ENCODE measurements around the gene CDC73.
"Not testable (repeated sequence)": the region's sequence is repeated elsewhere in the genome, so short reads cannot be mapped to it uniquely, and the experiment has no call there.

Gene CDC73

GRCh38 chr1:193181985-193182384 lies 60.2 kb downstream of the CDC73 start:
- no peak for DNase-seq (ENCODE audit: low spot score)

DNA sequence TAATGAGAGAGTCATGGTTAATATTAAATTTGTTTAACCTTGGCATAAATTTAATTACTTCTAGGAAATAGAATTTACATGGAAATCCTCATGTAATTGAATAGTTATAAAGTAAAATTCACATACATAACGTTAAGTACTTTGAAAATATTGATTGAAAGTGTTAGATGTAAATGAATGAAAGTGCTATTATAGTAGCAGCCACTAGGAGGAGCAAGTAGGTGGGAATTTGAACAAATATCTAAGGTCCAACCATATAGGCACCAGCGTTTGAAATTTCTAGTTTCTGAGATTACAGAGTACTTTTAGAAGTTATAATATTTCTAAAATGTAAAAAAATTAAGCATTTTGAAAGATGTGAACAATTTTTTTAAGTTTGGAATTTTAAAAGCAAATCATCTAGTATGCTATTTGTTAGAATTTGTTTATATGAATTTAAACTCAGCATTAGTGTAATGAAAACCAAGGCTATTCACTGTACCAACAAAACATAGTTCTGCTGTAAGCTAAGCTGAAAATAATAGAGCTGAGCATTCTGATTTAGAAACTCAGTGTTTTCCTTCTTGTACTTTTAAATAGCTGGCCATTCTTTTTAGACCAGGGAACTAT lies 61.3 kb downstream of the CDC73 start:
- no peak for DNase-seq (ENCODE audit: low spot score)

DNA sequence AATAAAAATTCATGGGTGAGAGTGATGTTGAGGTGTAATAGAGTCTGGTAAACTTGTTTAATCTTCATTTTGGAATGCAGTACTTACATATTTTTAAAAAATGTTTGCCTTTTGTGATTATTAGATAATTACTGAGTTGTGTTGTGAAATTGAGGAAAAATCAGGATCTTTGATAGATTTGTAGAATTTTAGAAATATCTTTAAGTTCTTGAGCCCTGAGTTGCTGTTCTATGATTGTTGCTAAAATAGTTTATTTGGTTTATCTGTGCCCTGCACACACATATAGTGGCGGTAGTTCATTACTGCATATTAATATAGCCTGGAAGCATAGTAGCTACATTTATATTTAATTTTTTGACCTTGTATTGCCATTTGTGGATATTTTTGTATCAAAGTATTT lies 62.9 kb downstream of the CDC73 start:
- no peak for DNase-seq (ENCODE audit: low spot score)

GRCh38 chr1:193185211-193185610 lies 63.4 kb downstream of the CDC73 start:
- no peak for DNase-seq (ENCODE audit: low spot score)

DNA sequence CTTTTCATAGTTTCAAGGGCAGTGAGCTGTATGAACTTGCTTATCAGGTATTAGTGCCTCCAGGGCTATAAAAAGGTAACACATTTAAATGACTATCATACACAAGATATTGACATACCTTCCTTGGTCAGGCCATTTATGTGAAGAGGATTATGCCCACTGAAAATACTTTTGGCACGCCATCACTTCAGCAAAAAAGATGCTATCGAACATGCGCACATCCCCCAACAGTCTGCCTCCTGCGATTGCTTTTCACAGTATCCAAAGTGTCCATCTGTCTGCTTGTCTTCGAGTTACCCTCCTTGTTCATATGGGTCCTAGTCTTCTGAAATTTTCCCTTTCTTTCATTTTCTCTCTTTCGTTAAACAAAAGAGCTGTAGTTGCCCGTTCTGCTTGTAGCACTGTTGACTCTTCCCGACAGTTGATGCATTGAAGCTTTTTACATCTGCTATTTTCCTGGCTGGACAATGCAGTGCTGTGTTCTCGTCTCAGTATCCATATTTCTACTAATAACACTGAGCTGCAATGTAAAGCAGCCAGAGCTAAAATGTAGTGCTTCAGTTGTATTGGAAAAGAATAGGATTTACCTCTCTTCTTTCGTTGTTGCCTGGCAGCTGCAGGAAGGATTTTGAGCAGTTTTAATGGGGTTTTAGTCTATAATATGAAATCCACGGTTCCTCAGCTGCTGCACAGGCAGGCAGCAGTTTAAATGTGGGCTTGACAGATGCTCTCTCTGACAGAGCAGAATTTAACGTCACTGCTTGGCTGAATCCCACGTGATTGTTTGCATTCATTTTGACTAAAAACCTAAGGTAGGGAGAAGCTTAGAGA lies 64.3 kb downstream of the CDC73 start, which contains the start of gene B3GALT2:
Gene B3GALT2 (minus strand): TSS at position 713 of the 831 bp plus-strand sequence. CDS start 5,051 bp downstream, outside the sequence.
- DNase-seq (ENCODE audit: low spot score): no peak

DNA sequence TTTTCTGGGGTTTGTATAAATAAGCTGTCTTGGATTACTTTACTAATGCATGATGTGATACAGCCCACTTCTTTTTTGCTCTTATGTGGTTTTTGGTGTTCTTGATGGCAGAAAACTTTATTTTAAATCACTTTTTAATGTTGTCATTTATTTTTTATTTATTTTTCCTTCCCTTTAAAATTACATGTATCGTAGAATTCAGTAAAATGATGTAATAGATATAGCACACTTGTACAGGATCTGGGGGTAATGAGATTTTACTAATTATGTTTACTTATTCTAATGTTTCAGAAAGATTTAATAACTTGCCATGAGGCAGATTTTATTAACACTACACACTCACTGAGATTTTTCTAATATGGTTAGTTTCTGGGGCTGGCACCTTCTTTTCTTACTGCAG lies 65.3 kb downstream of the CDC73 start:
- DNase-seq (ENCODE audit: low spot score): no peak

- not testable (repeated sequence) for DNase-seq (ENCODE audit: low spot score)
Measured at GRCh38 chr1:193188915-193189314, 67.1 kb downstream of the CDC73 start.

GRCh38 chr1:193189442-193190095 lies 67.7 kb downstream of the CDC73 start:
- DNase-seq (ENCODE audit: low spot score): no peak

DNA sequence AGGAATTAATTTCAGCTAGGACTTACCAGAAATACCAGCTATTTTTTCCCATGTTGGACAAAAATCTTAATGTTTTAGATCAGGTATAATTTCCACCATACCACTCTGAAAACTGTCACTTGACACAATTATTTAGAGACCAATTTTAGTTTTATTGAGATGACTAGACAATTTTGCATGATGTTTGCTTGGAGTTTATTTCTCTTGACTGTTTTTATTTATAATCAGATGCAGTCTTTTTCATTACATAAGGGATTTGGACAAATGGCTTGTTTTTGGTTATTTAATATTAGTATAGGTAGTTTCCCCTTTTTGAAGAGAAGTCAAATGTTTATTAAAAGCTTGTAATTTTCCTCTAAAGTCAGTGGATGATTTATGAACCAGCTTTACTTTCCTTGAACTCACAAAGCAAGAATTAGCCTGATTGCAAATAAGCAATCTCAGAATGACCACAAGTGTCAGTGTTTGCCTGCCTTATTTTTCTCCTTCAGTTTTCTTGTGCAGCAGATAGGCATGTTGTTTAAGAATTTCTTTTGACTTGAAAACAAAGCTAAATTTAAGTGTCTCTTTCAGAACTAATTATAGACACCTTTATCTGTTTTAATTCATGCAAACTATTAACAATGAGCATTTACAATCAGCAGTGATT lies 68.4 kb downstream of the CDC73 start:
- no peak for DNase-seq (ENCODE audit: low spot score)

DNA sequence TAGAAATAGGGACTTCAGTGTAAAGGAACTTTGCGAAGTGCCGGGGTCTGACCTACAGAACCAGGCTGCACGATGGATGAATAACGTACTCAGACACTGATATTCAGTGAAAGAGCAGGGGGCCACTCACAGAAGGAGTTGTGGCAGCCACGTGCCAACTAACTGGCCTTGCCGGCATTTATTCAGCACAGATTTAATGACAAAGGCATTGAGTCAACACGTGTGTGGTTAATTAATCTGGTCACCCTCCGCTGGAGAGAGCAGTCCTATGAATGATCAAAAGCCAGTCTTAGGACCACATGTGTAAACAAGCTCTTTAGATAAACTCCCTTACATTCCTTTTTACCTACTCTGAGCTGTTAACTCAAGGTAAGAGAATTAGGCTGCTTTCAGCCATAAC lies 70.8 kb downstream of the CDC73 start:
- no peak for DNase-seq (ENCODE audit: low spot score)

- no peak for DNase-seq (ENCODE audit: low spot score)
Measured at GRCh38 chr1:193199940-193200339, 78.1 kb downstream of the CDC73 start.

DNA sequence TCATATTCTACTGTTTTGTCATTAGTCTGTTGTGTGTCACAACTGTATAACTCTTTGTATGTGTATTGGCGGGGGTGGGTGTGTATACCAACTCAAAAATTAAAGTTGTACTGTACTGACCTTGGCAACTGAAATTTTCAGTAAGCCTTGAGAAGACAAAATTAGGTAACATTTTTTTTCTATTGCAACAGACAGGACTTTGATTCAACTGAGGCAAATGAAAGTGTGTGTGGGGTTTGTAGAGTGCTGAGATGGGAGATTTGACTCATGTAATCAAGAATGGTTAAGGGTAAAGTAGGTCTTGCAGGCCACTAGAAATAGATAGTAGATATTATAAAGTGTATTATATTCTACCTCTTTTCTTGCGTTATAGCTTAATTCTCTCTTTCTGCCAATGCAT lies 79.2 kb downstream of the CDC73 start:
- no peak for DNase-seq (ENCODE audit: low spot score)

DNA sequence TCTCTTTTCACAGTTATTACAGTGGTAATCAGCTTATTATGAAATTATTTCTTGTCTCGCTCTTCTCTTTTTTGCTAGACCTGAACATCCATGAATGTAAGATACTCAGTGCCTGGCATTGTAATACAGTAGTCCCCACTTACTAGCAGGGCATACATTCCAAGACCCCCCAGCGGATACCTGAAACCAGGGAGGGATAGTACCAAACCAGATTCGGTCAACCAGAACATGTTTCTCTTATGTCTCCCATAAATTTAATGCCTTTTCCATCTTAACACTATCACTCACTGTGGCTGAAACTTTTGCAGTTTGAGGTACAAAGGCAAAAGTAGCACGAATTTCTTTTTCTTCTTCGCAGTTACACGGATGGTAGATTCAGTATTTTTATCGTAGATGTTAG lies 89.2 kb downstream of the CDC73 start:
- DNase-seq (ENCODE audit: low spot score): no peak

DNA sequence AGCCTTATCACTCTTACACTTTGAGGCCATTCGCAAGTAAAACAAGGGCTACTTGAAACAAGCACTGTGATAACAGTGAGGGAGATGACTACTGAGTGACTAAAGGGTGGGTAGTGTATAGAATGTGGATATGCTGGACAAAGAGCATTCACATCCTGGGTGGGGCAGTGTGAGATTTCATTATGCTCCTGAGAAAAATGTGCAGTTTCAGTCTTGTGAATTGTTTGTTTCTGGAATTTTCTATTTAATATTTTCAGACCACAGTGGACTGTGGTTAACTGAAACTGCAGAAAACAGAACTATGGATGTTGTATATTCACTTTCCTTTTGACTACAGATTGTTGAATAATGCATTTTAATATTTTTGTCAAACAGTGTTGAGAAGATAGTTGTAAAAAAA lies 89.7 kb downstream of the CDC73 start:
- no peak for DNase-seq (ENCODE audit: low spot score)

GRCh38 chr1:193212637-193213036 lies 90.8 kb downstream of the CDC73 start:
- no peak for DNase-seq (ENCODE audit: low spot score)

- no peak for DNase-seq (ENCODE audit: low spot score)
Measured at GRCh38 chr1:193213998-193214397, 92.2 kb downstream of the CDC73 start.

- peak; percentile 53 for DNase-seq (ENCODE audit: low spot score)
Measured at GRCh38 chr1:193216920-193217319, 95.1 kb downstream of the CDC73 start.

DNA sequence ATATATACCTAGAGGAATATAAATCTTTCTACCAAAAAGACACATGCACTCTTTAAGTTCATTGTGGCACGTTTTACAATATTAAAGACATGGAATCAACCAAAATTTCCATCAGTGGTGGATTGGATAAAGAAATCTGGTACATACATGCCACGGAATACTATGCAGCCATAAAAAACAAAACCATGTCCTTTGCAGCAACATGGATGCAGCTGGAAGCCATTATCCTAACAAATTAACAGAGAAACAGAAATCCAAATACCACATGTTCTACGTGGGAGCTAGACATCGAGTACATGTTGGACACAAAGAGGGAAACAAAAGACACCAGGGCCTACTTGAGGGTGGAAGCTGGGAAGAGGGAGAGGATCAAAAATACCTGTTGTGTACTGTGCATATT lies 97.6 kb downstream of the CDC73 start:
- no peak for DNase-seq (ENCODE audit: low spot score)

DNA sequence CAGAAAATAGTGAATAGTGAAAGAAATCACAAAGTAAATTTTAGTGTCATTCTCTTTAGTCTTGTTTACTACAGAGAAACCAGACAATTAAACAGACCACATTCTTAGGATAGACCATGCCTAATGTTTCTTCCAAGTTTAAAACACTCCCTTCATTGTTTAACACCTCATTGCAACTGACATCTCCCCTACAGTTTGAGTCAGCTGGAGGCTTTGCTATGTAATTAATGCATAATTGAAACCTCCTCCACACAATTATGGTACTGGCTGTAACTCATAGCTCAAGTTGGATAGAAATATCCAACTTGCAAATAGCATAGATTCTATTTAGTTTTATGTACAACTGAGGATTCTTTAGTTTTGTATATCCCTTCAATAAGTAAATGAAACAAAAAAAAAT lies 99.8 kb downstream of the CDC73 start:
- DNase-seq (ENCODE audit: low spot score): no peak

DNA sequence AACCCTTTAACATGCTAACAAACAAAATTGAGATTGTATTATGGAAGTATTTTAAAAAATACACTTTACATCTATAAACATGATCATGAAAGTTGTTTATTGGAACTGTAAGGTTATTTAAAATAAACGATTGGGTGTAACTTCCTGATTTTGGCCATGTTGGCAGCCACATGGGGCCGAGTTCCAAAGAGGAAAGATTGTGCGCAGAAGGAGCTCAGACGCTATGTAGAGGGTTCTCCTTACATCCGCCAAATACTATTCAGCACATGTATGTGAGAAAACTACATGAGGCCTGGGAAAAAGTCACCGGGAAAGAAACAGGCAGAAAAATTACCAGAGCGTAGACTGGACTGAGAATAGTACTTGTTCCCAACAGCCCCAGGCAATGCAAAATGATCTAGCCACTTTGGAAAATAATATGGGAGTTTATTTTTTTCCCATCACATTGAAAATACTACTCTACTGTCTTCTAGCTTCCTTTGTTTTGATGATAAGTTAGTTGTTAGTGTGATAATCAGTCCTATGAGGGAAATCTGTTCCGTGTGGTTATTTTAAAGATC lies 100.3 kb downstream of the CDC73 start:
- DNase-seq (ENCODE audit: low spot score): no peak

- DNase-seq (ENCODE audit: low spot score): no peak
Measured at GRCh38 chr1:193229136-193229535, 107.3 kb downstream of the CDC73 start.

- not testable (repeated sequence) for DNase-seq (ENCODE audit: low spot score)
Measured at GRCh38 chr1:193231146-193231545, 109.3 kb downstream of the CDC73 start.
